ENCODE results near the gene UBE2K.

The UBE2K gene

GRCh38 chr4:39657465-39657864 lies 40.5 kb upstream of the UBE2K start:
- TF ChIP-seq ZFX (IDR thresholded peaks at IDR 0.05), result no peak
- TF ChIP-seq, protein P1, sequence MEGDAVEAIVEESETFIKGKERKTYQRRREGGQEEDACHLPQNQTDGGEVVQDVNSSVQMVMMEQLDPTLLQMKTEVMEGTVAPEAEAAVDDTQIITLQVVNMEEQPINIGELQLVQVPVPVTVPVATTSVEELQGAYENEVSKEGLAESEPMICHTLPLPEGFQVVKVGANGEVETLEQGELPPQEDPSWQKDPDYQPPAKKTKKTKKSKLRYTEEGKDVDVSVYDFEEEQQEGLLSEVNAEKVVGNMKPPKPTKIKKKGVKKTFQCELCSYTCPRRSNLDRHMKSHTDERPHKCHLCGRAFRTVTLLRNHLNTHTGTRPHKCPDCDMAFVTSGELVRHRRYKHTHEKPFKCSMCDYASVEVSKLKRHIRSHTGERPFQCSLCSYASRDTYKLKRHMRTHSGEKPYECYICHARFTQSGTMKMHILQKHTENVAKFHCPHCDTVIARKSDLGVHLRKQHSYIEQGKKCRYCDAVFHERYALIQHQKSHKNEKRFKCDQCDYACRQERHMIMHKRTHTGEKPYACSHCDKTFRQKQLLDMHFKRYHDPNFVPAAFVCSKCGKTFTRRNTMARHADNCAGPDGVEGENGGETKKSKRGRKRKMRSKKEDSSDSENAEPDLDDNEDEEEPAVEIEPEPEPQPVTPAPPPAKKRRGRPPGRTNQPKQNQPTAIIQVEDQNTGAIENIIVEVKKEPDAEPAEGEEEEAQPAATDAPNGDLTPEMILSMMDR (conservative IDR thresholded peaks at IDR 0.05), result no peak
- no peak overlapping the region for H3K27ac ChIP-seq

- H3K27ac ChIP-seq, result no peak overlapping the region
- TF ChIP-seq, protein P1 (conservative IDR thresholded peaks at IDR 0.05), result no peak; the same call in 1 of the 2 replicates
- no peak for TF ChIP-seq ZFX (IDR thresholded peaks at IDR 0.05)
These were observed 39.2 kb upstream of the UBE2K start for GRCh38 chr4:39658756-39659155.

DNA sequence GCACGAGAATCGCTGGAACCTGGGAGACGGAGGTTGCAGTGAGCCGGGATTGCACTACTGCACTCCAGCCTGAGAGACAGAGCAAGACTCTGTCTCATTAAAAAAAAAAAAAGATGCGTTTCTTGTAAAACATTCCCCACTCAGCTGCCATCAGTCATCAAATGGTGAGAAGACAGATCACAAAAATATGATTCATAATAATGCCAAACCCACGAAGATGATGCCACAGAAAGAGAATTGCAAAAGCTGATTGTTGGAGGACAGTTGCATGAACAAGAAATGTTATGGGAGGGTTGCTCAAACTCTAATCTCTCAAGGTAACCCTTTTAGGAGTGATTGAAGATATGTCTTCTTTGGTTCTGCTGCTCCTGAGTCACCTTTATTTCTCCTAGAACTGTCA lies 37.9 kb upstream of the UBE2K start:
- no peak overlapping the region for H3K27ac ChIP-seq
- TF ChIP-seq, protein P1 (conservative IDR thresholded peaks at IDR 0.05), result no peak
- no peak for TF ChIP-seq ZFX (IDR thresholded peaks at IDR 0.05)

GRCh38 chr4:39660757-39661156 lies 37.2 kb upstream of the UBE2K start:
- TF ChIP-seq, protein P1 (conservative IDR thresholded peaks at IDR 0.05), result no peak
- TF ChIP-seq ZFX (IDR thresholded peaks at IDR 0.05), result no peak
- no peak overlapping the region for H3K27ac ChIP-seq

GRCh38 chr4:39662683-39663082 lies 35.3 kb upstream of the UBE2K start:
- no peak for TF ChIP-seq ZFX (IDR thresholded peaks at IDR 0.05)
- TF ChIP-seq, protein P1 (conservative IDR thresholded peaks at IDR 0.05), result no peak
- no peak overlapping the region for H3K27ac ChIP-seq

DNA sequence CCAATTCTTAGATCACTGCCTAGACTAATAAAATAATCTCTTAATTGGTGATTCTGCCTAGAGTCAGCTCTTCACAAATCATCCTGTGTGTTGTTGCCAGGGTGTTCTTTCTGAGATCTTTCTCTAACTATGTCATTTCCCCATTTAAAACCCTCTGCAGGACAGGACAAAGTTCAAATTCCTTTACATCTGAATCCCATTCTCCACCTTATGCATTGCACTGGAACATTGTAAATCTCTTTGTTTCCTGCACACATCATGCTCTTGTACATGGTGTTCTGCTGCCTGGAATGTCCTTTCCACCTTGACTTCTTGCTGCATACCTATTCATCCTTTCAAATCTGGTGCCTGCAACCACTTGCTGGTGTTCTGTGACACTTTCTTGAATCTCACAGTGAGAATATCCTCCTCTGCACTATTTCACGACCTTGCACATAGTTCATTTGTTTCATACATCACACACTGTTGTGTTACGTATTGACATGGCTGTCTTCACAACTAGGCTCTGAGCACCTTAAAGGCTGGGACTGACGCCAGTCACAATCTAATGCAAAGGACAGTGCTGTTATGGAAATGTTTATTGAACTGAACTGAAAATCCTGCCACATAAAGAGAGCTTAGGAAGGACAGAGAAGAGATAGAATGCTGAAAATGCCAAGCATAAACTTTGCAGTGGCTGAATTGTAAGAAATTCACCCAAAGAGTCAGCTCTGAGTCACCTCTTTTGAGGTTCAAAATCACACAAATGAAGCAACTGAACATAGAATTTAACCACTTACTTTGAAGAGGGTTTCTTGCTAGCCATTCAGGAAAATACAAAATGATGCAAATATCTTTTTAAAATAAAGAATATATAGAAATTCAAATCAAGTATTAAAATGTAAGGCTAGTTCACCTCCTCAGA lies 32.9 kb upstream of the UBE2K start:
- TF ChIP-seq ZFX (IDR thresholded peaks at IDR 0.05), result no peak
- TF ChIP-seq, protein P1 (conservative IDR thresholded peaks at IDR 0.05), result no peak
- H3K27ac ChIP-seq, result no peak overlapping the region

DNA sequence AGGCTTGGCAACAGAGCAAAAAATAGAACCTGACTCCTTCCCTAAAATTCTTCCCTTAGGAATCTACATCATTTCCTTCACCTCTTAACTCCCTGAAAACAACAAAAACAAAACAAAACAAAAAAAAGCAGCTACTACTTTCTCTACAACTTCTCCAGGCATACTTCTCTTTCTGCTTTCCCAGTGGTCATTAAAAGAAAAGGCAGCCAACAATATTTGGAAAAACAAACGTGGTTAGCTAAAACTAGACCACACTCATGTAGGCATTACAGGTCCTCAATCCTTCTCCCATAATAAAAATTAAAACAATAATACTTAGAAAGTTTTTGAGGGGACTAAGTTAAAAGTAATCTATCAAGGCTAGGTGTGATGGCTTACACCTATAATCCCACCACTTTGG lies 30.2 kb upstream of the UBE2K start:
- TF ChIP-seq, protein P1 (conservative IDR thresholded peaks at IDR 0.05), result no peak
- TF ChIP-seq ZFX (IDR thresholded peaks at IDR 0.05), result no peak

More for the DNA sequence above, 30.2 kb upstream of the UBE2K start:
- no peak overlapping the region for H3K27ac ChIP-seq

Measured in C4-2B (cell line).